ENCODE measurements around the gene ZDHHC8.

DNA sequence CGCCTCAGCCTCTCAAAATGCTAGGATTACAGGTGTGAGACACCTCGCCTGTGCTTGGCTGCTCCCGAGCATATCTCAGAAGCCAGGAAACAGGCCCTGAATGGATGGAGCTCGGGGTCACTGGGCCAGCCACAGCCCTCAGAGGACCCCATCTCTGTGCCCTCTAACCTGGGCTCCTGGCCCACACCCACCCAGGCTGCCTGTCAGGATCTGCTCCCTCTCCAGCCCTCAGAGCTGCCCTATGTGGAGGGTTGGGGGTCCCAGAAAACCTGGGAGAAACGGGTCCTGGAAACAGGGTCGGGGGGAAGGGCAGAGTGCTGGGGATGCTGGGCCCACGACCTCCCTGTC lies 24.4 kb downstream of the ZDHHC8 start:
- TF ChIP-seq, protein P1, sequence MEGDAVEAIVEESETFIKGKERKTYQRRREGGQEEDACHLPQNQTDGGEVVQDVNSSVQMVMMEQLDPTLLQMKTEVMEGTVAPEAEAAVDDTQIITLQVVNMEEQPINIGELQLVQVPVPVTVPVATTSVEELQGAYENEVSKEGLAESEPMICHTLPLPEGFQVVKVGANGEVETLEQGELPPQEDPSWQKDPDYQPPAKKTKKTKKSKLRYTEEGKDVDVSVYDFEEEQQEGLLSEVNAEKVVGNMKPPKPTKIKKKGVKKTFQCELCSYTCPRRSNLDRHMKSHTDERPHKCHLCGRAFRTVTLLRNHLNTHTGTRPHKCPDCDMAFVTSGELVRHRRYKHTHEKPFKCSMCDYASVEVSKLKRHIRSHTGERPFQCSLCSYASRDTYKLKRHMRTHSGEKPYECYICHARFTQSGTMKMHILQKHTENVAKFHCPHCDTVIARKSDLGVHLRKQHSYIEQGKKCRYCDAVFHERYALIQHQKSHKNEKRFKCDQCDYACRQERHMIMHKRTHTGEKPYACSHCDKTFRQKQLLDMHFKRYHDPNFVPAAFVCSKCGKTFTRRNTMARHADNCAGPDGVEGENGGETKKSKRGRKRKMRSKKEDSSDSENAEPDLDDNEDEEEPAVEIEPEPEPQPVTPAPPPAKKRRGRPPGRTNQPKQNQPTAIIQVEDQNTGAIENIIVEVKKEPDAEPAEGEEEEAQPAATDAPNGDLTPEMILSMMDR (IDR thresholded peaks at IDR 0.05; ENCODE audit: poor library complexity): no peak
- TF ChIP-seq EZH2 (IDR thresholded peaks at IDR 0.05; ENCODE audit: borderline replicate concordance) (no peak), EZH2phosphoT487 (IDR thresholded peaks at IDR 0.05; ENCODE audit: low read depth, severe bottlenecking, unreplicated experiment) (no peak)

Measured in hepatocyte (in vitro differentiated cells).